Ammon's horn (tissue), 1 donor: ENCODE measurements around the gene SLC30A2.

Experiments
- DNase-seq: peaks from one replicate; pipeline ENCODE4 v3.0.0-alpha.2; 2016; ENCODE audit warnings: low spot score

SLC30A2 gene

DNA sequence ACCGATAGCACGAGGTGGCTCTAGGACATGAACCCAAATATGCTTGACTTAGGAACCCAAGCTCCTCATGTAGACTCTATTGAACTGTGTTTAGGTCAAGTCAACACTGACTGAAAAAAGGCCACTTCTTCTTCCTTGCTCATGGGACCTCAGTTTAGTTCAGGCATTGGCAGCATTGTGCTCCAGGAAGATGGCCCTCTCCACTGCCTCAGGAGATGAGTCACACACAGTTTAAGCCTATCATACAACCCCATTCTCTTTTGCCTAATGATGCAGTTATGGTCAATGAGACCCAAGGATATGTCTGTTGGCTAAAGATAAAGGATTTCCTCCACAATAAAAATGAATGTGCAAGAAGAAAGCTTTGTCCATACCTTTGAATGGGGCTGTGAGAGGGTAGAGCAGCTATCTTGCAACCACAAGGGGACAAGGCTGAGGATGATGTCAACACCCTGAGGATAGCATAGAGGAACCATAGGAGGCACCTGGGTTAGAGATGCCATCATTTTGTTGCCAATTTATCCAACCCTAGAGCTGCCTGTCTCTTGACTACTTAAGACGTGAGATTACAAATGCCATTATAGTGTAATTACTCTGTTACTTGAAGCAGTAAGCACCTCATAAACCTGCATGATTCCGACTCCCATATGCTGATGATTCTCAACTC is 24.5 kb upstream of the SLC30A2 start:
- DNase-seq = no peak

DNA sequence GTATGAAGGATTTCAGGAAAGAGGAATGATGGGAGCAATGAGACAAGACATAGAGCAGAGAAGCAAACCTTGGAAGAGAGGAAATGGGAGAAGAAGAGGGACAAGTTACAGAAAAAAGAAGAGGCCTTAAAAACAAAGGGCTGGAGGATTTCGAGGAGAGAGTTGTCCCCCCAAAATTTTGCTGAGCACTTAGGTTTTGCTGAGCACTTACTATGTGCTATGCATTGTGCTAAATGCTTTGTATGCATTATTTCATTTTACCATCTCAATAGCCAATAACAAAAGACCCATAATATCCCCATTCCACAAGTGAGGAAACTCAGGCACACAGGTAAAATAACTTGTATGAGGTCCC is 24.0 kb upstream of the SLC30A2 start:
- no peak for DNase-seq

DNA sequence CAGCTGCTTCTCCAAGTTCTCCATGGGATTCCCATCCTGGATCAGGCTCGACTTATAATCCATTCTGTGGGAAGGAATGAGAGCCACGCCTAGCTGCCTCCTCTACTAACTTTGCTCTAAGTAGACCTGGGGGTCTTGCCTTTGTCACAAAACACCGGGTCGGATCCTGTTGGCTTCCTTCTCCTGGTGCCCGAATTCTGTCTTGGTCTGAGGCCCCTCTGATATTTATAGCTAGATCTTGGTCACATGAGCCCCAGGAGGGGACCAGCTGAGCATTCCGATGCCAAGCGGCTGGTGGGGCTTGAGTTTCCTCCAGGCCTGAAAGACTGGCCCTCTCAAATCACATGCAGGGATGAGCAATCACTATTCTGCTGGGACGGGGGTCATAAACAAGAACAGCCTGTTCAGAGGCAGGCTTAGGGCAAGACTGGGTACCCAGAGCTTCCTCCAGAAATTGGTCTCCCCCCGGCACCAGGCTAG is 21.6 kb upstream of the SLC30A2 start, which contains the start of gene TRIM63:
TSS of gene TRIM63 (minus strand) at position 199 of the 480 bp plus-strand sequence. CDS start at position 63, 136 bp downstream.
- DNase-seq = no peak

DNA sequence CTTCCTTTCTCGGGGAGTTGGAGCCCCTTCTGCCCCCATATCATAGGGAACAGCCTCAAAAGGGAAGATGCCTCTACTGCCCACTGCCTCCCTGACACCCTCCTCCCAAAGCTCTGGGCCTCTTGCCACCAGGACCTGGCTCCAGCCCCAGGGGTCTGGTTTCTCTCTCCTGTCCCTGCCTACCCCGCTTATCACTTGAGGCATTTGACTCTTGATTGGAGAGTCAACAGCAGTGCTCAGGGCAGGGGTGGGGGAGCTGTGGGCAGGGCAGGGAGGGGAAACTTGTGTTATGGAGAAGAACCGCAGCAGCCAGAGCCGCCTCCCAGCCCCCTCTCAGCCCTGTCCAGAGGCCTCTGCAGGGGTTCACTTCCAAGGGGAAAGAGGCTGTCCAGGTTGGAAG is 20.9 kb upstream of the SLC30A2 start:
- DNase-seq = no peak

DNA sequence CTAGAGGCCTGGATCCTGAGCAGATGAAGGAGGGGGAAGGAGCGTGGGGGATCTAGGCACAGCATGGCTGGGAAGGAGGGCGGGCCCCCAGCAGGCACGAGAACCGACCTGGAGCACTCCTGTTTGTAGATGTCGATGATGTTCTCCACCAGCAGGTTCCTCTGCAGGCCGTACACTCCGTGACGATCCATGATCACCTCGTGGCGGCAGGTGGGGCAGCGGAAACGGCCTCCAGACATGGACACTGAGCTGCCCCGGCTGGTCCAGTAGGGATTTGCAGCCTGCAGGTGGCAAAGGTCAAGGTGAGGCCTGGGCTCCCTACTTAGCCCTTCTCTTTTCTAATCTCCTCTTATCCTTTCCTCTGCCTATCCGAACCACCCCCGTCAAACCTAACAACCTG is 20.2 kb upstream of the SLC30A2 start:
- no peak for DNase-seq

DNA sequence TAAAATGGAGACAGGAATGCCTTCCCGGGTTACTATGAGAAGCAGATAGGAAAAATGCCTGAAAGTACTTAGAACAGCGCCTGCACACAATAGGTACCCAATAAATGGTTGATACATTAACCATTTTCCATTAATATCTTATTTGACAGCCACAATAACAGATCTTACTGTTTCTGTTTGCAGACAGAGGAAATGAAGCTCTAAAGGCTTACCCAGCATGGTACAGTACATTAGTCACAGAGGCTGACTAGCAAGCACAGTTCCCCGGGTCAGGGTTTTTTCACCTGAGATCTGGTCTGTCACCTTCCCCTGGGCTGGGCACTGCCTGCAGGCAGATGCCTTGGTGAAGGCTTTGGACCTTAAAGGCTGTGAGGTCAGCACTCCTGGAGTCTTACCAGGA is 18.6 kb upstream of the SLC30A2 start:
- no peak for DNase-seq

DNA sequence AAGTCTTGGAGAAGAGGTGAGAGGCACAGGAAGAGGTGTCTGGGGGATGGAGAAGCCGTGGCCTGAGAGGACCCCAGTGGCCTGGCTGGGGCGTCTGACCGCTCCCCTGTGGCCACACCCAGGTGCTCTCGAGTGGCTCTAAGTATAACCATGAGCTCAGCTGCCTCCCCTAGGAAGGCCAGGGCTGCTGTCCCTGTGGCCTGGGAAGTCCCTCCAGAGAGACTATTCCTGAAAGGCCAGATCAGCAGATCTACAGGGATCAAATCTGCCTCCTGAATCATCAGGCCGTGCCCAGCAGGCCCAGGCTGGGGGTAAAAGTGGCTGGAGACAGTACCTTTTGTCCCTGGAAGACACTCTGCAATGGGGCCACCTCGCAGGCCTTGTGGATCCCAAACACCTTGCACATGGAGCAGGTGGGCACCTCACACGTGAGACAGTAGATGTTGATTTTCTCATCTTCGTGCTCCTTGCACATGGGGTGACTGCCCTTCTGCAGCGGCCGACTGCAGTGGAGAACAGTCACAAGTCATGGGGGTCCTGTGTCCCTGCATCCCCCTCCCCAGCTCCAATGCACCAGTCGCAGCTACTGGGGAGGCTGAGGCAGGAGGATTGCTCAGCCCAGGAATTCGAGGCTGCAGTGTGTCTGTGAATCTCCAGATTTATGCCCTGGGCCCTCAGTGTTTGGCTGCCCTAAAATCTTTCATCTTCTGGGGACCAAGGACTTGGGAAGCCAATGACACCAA is 15.1 kb upstream of the SLC30A2 start:
- DNase-seq = no peak

DNA sequence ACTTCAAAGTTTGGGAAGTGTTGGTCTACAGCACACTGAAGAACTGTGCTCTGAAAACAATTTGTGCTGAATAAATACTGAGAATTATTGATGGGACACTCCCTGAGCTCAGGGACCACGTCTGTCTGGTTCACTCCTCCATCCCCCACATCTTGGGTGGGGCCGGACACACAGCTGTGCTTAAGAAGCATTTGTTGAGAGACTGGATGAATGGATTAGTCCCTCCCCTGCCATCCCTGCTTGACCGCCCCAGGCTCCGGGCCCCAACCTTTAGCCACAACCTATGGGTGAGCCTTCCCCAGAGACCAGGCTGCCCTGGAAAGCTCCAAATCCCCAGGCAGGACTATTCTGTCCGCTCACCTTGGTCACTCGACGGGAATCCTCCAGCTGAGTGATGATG is 14.0 kb upstream of the SLC30A2 start:
- no peak for DNase-seq

DNA sequence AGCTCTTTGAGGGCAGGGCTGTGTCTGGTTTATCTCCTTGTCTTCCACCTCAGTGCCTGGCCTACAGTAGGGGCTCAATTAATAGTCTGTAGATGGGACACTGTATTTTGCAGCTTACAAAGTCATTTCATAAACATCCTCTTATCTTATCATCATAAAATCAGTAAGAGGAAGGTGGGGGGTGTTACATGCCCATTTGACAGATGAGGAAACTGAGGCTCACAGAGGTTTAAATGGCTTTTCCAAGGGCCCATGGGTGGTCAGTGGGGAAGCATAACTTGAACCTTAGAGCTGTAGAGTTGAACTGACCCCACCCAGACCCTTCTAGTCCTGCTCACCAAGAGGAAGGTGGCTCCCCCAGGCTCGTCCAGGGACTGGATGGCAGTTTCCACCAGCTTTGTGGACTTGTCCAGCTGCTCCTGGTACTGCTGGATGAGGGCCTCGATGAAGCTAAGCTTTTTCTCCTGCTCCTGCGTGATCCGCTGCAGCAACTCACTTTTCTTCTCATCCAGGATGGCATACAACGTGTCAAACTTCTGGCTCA is 12.2 kb upstream of the SLC30A2 start:
- no peak for DNase-seq

DNA sequence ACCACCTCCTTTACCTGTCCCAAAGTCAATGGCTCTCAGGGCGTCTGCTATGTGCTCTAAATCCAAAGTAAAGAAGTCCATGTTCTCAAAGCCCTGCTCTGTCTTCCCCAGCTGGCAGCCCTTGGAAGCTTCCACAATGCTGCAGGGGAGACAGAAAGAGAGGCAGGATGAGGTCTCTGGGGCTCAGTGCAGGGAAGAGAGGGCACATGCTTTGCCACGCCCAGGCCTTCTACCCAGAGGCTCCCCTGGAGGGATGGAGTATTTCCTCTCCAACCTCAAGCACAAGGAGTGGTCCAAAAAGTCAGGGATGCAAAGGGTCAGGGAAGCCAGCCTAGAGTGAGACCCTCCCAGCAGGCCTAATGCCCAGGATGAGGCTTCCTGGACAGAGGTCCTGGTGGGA is 11.3 kb upstream of the SLC30A2 start:
- DNase-seq = no peak

DNA sequence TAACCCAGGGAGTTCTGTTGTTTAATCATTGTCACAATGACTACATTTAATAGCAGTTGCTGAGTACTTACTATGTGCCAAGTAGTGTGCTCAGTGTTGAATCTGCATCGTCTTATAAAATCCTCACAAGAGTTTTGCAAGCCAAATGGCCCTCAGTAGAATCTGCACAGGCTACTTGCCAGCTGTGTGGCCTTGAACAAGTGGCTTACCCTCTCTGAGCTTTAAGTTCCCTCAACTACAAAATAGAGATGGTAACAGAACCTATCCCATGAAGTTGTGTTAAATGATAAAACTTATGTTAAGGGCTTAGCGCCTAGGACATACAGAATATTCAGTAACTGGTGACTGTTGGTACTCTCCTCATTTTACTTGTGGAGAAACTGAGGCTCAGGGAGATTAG is 9.1 kb upstream of the SLC30A2 start:
- no peak for DNase-seq

DNA sequence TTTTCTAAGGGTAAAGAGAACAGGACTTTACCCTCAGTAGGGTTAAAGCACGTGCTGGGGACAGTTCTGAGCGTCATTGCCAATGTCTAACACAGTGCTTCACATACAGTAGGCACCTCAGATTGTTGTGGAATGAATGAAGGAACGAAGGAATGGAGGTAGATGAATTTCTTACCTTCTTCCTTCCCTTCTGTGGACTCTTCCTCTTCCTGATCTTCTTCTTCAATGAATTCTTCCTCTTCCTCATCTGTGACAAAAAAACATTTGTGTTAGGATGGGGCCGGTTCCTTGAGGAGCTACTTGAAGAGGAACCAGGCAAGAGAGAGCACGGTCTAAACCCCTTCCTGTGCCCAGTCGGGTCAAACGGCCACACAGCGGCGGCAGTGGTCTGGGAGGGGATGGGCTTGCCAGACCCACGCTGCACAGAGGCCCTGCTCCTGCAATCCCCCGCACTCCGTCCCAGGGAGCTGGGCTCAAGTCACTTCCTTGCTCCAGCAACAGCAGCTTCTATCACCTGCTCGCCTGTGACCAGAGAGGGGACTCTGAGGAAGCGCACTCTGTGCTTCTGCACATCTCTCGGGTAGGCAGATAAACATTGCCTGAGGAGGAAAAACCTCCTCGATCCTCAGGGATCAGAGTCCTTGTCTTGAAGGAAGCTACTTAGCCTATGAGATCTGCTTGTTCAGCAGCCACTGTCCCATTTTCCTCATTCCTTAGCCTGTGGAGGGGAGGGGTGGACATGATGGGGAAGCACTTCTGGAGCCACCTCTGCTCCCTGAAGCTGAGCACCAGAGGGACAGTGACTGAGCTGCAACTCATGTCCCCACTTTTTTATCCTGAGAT is 8.0 kb upstream of the SLC30A2 start:
- DNase-seq = no peak

DNA sequence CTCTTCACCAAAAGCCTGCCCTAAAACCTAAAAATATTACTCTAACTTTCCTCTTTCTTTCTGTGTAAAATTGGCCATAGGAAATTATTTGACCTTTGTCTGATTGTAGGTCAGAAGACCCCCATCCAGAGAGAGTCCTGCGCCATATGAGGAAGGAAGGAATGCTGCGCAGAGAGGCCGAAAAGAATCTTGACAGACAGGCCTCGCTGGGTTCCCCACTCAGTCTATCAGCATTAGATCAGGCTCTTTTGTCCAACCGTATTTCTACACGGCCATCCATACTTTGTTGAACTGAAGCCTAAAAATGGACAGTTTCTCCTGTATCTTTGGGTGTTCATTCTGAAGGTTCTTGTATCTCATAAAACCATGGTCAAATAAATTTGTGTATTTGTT is 4.3 kb upstream of the SLC30A2 start:
- DNase-seq = no peak

DNA sequence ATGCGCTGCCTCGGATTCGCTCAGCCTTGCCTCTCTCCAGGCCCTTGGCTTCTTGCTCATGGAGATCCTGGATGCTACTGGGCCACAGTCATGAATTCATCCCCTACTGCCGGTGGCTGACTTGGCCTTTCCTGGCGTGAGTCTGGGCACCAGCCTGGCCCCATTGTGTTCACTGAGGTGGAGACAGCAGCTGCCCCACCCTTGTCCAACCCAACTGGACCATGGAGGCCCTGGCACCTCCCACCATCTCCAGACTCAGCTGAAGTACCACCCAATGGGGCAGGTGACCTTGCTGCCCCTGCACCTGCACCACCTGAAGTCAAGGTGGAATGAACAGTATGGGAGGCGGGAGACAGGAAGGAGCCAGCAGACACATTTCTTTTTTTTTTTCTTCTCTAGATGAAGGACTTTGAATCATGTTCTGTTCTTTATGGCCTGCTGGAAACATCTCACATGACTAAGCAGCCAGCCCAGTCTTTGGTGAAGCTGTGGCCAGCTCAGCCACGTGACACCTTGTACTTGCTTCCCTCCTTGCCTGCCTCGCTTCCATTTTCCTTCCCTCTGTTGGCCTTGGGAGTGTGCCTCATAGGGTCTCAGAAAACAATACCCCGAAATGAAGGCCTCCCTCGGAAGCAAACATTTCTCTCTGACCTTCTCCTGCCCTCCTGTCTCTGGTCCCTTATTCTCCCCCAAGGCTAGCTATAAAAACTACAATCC is 3.8 kb upstream of the SLC30A2 start:
- DNase-seq = no peak

DNA sequence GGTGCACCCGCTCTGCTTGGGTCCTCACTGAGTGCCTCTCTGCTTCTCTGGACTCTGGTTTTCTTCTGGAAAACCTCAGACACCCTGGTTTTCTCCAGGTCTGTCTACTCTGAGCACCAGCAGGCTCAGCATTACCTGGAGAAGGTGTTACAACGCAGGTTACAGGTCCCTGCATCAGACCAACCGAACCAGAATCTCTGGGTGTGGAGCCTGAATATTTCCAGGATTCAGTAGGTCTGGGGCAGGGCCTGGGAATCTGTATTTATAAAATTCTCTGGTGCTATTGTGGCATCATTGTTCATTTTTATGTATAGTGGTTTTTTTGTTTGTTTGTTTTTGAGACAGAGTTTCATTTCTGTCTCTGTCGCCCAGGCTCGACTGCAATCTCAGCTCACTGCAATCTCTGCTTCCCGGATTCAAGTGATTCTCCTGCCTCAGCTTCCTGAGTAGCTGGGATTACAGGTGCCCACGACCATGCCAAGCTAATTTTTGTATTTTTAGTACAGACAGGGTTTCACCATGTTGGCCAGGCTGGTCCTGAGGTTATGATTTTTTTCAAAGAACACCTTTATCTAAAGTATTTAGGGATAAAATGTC is 1.5 kb upstream of the SLC30A2 start:
- DNase-seq = no peak

DNA sequence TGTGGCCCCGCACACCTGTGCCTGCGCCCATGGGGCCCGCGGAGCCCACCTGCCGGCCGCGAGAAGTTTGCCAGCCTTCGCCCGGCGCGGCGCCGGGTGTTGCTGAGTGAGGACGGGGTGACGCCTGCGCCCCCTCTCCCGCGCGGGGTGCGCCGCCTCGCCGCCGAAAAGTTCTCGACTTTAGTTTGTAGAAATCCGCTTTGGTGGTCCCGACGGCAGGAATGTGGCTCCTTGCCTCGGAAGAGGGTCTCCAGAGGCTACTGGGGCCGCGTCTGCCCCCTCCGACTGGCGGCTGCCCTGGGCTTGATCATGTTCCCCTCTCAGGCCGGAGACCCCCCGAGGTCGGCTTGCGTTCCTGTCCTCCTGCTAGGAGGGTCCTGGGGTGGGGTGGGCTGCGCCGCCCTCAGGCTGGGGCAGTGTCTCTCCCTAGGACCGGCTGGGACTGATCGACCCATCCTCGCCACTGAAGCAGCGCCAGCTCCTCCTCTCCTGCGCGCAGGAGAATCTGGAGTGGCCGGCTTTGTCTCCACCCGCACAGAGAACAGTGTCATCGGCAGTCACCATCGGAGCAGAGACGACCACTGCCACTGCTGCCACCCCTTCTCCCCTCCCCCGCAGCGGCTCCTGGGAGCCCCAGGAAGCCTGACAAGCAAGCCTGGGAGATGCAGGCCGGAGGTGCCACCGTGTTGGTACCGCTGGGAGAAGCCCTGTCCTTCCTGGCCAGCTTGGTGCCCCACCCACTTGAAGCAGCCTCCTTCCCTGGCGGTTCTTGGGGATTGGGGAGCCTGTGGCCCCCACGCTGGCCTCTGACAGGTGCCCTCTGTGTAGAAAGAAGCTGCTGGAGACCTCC is 553 bp upstream of the SLC30A2 start:
- DNase-seq = no peak

DNA sequence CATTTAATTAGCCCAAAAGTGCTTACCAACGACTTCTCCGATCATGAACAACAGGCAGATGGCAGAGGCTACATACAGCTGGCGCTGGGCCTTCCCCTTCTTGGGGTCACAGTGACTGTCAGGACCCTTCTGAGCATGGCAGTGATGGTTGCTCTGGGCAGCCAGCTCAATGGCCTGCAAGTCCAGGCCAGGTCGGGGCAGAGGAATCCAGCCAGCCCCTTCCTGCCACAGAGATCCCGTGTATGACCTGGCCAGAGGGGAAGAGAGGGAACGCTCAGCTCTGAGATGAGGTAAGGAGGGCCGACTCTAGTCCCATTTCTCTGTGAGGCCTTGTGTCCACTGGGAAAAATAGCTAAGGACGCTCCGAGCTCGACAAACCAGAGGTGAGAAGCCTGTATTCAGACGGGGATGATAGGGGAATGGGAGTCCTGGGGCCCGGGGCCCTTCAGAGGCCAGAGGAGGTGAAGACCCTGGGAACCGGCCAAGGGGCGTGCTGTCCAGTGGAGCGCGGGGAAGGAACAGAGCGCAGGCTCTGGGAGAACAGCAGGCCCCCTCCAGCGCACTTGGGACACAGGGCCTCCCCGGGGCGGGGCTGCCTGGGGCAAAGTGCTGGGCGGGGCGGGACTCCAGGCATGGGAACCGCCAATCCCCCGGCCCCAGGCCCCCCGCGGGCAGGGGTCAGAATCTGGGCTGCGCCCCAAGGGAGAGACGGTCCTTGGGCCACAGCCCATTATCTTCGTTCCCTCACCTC is 772 bp downstream of the SLC30A2 start:
- DNase-seq = no peak

DNA sequence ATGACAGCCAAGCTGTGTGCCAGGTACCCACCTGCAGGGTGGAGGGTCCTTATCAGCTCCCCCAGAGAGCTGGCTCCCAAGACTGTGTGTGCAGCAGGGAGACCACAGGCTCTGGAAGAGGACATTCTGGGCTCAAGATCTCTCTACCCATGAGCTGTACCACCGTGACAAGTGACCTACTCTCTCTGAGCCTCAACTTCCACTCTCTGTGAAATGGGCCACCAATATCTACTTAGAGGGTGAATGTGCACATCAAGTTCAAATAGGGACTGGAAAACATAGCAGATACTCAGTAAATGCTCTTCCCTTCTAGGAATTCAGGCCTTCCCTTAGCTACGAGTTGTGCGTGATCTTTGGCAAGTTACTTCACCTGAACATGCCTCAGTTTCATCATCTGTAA is 1.5 kb downstream of the SLC30A2 start:
- no peak for DNase-seq

DNA sequence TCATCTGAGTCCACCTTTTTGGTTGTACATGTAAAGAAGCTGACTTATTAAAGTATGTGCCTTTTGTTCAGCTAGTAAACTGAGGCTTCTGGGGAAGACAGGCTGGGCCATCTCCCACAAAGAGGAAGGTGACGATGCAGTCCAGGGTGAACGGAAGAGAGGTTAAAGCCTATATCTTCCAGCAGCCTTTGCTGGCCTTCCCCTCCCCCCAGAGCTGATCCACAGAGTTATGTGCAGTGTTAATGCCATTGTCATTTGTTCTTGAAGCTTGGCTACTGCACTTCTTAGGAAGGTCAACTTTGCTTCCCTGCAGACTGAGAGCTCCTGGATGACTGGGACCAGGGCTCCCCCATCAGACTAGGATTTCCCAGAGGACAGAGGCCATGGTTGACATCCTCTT is 2.2 kb downstream of the SLC30A2 start:
- DNase-seq = no peak

DNA sequence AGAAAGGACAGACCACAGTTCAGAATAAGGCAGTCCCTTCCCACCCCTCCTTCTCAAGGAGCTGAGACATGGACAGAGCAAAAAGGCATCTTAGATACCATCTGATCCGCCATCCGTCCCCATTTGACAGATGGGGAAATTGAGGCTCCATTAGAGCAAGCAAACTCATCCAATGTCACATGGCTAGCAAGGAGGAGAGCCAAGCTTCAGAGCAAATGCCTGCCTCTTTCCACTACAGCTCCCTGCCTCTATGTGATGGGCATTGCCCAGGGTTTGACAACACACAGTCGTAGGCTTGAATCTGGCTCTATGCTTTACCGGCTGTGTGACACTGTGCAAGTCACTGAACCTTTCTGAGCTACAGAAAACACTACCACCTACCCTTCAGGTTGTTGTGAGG is 3.9 kb downstream of the SLC30A2 start:
- no peak for DNase-seq
